RCC 7860 (cell line): ENCODE measurements around the gene CADPS2.
"Not testable (repeated sequence)": the region's sequence is repeated elsewhere in the genome, so short reads cannot be mapped to it uniquely, and the experiment has no call there.

Experiments used
- DNase-seq: peaks from one replicate; pipeline ENCODE4 v3.0.0-alpha.2; 2015; ENCODE audit warnings: low spot score
- FAIRE-seq: peaks from 2 replicates; lab custom pipeline; 2012; peaks lifted over from hg19 to GRCh38; lab: Jason Lieb, UNC

Gene CADPS2

DNA sequence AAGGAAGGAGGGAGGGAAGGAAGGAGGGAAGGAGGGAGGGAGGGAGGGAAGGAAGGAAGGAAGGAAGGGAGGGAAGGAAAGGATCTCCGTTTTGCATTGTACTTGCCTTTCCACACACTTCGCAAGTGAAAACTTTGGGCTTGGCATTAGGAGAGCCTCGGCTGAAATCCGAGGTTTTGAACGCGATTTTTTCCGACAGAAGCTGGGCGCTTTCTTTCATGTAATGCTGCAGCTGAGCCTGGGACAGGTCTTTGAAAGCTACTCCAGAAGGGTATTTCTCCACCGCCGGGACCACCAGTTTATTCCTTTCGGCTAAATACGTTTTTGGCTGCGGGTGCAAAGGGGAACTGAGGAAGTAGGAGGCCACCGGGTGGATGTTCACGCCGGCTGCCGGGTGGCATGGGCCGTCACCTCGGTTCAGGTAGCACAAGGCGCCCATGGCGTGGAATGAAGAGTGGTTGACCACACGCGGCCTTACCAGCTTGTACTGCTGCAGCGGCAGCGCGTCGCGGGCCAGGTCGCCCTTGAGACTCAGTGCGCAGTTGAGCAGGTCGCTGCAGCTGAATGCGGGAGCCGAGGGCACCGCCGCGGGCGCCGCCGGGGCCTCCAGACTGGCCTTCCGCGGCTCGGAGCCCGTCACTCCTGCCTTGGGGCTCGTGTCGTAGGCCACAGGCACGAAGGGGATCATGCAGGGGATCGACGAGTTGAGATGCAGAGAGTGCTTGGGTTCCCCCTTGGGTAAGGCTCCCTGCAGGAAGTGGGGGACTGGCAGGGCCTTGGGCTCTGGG is 582.5 kb downstream of the CADPS2 start:
- no peak for FAIRE-seq

GRCh38 chr7:122302761-122303530 is 583.3 kb downstream of the CADPS2 start:
- DNase-seq (no peak), FAIRE-seq (no peak)

More for the DNA sequence above, 582.5 kb downstream of the CADPS2 start:
- DNase-seq = no peak

DNA sequence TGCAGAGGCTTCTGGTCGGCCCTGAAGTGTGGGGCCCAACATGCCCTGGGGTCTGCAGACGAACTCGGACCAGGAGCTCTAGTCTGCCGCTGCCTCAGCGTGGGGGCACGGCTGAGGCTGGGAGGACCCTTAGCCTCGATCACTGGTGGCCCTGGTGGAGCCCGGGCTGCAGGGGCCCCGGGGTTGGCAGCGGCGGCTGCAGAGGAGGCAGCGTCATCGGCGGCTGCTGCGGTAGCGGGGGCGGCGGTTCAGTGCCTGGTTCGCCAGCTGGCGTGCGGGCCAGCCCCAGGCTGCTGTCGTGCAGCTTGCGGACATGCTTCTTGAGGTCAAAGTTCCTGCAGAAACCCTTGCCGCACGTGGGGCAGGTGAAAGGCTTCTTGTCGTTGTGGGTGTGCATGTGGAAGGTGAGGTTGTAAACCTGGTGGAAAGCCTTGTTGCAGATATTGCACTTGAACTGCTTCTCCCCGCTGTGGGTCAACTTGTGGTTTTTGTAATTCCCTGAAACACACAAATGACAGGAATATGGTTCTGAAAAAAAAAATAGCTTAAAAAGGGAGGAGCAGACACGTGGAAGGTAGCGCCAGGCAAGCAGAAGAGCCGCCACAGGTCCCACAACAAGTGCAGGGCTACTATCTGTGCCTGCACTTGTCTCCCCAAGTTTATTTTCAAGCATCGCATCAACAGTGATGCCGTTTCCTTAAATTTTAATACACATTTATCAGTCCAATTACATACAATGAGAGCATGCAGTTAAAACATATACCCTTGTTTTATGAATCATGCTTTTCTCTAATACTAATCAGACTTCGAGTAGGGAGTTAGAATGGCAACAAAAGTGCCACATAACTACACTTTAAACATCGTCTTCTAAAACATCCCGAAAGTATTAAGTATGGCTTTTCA is 584.2 kb downstream of the CADPS2 start:
- DNase-seq (no peak), FAIRE-seq (no peak)

DNA sequence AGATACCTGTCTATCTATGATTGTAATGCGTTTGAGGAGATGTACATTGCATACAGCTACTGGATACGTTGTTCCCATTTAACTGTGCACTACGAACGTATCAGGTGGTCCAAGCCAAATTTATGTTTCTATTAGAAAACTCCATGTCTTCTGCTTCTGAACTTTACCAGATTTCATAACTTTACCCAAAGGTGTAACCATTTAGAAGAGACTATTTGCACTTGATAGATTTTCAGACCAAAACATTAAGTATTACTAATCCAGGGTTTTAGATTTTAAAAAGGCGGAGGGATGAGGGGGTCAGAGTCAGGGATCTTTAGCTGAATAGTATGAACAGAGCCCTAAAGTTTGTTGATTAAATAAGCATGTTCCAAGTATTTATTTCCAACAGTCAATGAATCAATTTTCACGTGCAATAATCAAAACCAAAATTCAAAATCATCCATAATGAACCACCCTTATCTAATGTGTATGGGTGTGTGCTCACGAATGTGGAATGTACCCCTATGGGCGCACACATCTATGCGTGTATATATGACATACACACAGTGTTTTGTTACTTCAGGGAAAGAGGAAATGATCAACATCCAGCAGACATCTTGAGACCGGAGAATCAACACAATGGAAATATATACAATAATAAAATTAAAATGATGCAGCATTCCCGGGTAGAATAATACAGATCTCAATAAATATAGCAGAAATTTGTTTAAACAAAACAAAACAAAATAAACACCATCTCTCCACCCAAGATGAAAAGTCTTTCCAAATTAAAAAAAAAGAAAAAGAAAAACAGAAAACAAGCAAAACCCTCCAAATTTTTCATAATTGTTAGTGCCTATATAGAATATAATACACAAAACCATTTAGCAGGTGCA is 585.1 kb downstream of the CADPS2 start:
- no peak for DNase-seq
- FAIRE-seq = no peak

DNA sequence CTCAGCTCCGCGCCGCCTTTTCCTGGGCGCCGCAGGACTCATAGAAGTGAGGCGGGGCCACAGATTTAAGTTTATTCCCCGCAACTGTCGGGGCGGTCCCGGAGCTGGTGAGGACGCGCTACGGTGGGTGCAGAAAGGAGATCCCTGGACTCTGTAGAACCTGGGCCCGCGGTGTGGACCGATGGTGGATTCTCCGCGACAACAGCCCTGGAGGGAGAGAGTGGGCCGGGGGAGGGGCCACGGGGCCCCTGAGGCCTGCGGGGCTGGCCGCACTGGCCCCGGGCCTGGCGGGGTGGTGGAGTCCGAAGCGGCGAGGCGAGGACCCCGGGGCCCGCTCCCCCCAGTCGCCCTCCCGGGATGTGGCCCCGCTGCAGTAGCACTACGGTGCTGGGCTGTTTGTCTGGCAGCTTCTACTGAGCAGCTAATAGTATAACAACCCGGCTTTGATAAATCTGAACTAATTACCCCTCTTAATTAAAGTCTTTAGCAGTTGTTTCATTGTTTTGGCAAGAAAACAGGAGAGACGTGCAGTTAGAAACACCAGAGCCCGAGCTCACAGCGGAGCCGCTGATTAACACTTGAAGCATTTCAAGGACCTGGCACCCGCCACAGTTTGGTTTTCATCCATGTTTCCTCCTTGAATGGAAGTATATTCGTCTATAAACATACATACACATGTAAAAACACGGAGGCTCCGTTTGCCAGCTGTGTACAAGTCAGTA is 585.9 kb downstream of the CADPS2 start:
- no peak for DNase-seq
- no peak for FAIRE-seq

GRCh38 chr7:122299624-122300210 is 586.5 kb downstream of the CADPS2 start:
- FAIRE-seq = no peak
- no peak for DNase-seq

DNA sequence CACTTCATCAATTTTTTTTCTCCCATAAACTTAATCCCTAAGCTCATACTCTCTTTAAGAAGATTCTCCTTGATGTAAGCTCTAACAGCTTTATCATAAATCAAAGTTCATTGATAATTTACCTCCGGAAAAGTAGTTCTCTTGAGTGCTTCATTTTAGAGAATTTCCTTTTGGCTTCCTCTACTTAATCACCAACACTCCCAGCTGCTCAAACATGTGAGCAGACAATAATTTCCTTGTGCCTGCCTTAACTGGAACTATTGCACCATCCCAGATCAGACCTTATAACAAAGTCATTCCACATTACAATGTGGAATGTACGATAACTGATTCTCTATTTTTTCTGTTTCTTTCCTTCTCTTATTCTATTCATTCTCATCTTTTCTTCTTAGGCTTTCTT is 587.6 kb downstream of the CADPS2 start:
- FAIRE-seq (no peak), DNase-seq (no peak)

DNA sequence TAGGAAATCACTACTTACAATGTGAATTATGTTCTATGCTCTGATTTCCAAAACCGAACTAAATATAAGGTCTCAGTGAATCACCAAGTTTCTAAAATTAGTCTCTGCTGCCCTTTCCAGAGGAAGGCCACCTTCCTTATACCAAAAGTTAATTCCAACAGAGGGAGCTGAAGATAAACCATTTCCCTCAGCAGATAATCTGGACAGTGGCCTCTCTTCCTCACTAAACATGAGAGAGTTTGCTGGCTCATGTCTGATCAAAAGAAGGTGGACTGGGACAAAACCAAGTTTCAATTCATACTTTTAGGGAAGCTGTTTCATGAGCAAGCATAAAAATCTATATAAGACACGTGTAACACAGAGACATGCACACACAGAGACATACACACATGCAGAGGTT is 588.1 kb downstream of the CADPS2 start:
- no peak for DNase-seq
- no peak for FAIRE-seq

DNA sequence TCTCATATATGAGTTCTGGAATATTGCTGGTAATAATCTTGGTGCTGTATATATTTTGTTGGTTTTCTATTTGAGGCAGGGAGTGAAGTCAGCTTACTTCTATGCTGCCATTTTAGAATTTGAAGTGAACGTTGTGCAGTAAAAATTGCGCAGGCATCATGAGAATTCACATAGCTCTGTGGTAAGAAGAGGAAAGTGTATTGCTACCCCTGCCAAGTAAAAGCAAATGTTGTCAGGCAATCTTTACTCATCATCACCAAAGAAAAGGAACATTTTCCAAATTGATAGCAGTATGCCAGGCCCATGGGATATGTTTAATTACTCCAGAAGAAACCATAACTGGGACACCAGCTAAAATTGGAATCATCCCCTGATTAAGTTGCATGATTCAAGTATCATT is 595.1 kb downstream of the CADPS2 start:
- no peak for DNase-seq
- FAIRE-seq = no peak

DNA sequence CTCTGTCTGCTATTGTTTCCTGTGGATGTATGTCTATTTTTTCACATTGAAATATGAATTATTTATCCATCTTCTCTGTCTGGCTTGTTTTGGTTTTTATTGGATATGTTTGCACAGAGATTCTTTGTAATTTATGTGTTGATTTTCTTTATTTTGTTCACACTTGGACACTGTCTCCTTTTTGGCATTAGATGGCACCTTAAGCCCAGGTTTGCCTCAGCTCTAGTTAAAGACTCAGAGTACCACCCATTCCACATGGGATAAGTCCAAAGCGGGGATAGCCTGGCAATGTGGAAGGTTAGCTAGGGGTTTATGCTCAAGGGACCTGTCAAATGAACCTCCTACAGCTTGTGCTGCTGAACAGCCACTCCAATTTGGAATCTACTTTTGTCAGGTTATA is 595.8 kb downstream of the CADPS2 start:
- no peak for DNase-seq
- FAIRE-seq = no peak

DNA sequence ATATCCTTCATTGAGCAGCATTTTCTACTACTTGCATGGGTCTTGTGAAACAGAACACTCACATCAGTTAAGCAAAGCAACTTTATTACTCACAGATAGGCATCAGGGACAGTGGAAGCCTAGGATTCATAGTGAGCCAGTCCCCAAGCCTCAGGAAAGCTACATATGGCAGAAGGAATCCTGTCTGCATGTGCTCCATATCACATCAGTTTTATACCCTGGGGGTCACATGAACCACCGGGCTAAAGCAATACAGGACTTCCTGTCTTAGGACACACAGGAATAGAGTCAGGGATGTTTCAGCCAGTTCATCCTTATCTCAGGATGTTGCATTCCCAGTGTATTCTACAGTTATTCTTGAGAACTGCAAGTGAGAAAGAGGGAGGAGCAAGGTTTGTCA is 596.8 kb downstream of the CADPS2 start:
- FAIRE-seq (no peak), DNase-seq (no peak)

GRCh38 chr7:122284608-122285007 is 601.7 kb downstream of the CADPS2 start:
- not testable (repeated sequence) for FAIRE-seq, DNase-seq

DNA sequence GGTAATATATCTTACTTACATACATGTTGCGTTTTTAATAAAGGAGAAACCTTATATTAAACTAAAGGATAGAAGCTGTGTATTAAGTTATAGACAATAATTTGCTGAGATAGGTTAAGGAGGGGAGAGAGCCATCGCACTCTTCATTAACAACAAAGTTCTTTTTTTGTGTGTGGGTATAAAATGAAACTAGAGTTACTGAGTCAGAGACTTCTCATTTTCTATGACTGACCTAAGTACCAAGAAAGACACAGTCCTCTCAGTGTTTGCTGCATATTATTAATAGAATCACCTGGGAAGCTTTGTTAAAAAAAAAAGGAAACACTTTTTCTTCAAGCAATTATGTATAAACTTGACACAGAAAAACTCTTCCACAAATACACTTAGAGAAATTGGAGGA is 613.1 kb downstream of the CADPS2 start:
- no peak for DNase-seq
- no peak for FAIRE-seq

- DNase-seq (no peak), FAIRE-seq (no peak)
Measured at GRCh38 chr7:122269241-122269640, 617.0 kb downstream of the CADPS2 start.
